CD4-positive, alpha-beta T cell treated with Interferon alpha-2 for 1 hour (primary cell): ENCODE results near the gene IGLON5.

Source experiments
- DNase-seq, 2 donors: peaks; one replicate each; pipeline ENCODE4 v3.0.0-alpha.2; 2020 to 2022

The IGLON5 gene

GRCh38 chr19:51339687-51340656, 28.5 kb downstream of the IGLON5 start:
- peak; percentile 93 to 94 for DNase-seq

GRCh38 chr19:51341066-51341465, 29.6 kb downstream of the IGLON5 start:
- no peak for DNase-seq

- no peak for DNase-seq
Observed at GRCh38 chr19:51341976-51342580, 30.6 kb downstream of the IGLON5 start, which contains the start of gene VSIG10L. Gene VSIG10L (minus strand): TSS chr19:51342139. CDS start chr19:51342124, 15 bp downstream.

- no peak for DNase-seq
Observed at GRCh38 chr19:51342631-51343569, 31.5 kb downstream of the IGLON5 start.

- DNase-seq, result no peak
Observed at GRCh38 chr19:51345076-51345620, 33.7 kb downstream of the IGLON5 start.

- no peak for DNase-seq
Observed at GRCh38 chr19:51346742-51347141, 35.3 kb downstream of the IGLON5 start.

- no peak for DNase-seq
Observed at GRCh38 chr19:51347209-51347928, 35.9 kb downstream of the IGLON5 start.

- no peak for DNase-seq
Observed at GRCh38 chr19:51351266-51351990, 40.0 kb downstream of the IGLON5 start.

- DNase-seq, result no peak
Observed at GRCh38 chr19:51352783-51353360, 41.4 kb downstream of the IGLON5 start.

GRCh38 chr19:51354103-51354741, 42.8 kb downstream of the IGLON5 start:
- DNase-seq, result no peak

- DNase-seq, result peak; percentile 59 to 61
Observed at GRCh38 chr19:51354742-51355148, 43.3 kb downstream of the IGLON5 start.

- no peak for DNase-seq
Observed at GRCh38 chr19:51356159-51356801, 44.8 kb downstream of the IGLON5 start.

- DNase-seq, result no peak
Observed at GRCh38 chr19:51357952-51358351, 46.5 kb downstream of the IGLON5 start.

- DNase-seq, result no peak
Observed at GRCh38 chr19:51359294-51359693, 47.9 kb downstream of the IGLON5 start.

GRCh38 chr19:51361239-51361638, 49.8 kb downstream of the IGLON5 start:
- DNase-seq, result no peak

GRCh38 chr19:51364200-51365106, 53.0 kb downstream of the IGLON5 start:
- no peak for DNase-seq

- peak in 1 of 2 donors; percentile 31 for DNase-seq
Observed at GRCh38 chr19:51365211-51365964, 53.9 kb downstream of the IGLON5 start.

- no peak for DNase-seq
Observed at GRCh38 chr19:51365965-51366388, 54.5 kb downstream of the IGLON5 start, which contains the start of gene ETFB. Gene ETFB (minus strand): TSS chr19:51366388. CDS start chr19:51366326, 62 bp downstream.
